Breast epithelium (tissue), 3 donors: ENCODE results near the gene C10orf95.

ENCODE experiments used
- CTCF ChIP-seq, 3 donors: fragments of 450-650 bp; IDR thresholded peaks; one replicate each; pipeline ENCODE4 v1.5.1; 2016 to 2017; ENCODE audit warnings: antibody characterized with exemption in 3 of 3, mild to moderate bottlenecking in 3 of 3, moderate library complexity in 3 of 3
- POLR2A ChIP-seq: fragments of 450-650 bp; IDR thresholded peaks from one replicate; pipeline ENCODE4 v1.6.1; 2016; ENCODE audit warnings: antibody characterized with exemption, mild to moderate bottlenecking, moderate library complexity

GRCh38 chr10:102450374-102451104 is 804 bp downstream of the C10orf95 start:
- peak in 1 of 3 donors; percentile 7 for TF ChIP-seq CTCF (IDR thresholded peaks at IDR 0.05)
- no peak for TF ChIP-seq POLR2A
